Measurements from ENCODE around the gene MYO1E.

MYO1E gene

GRCh38 chr15:59271595-59272201 is 101.0 kb downstream of the MYO1E start:
- no peak overlapping the region for H3K4me2 ChIP-seq (ENCODE audit: low read depth, low read length, poor library complexity, severe bottlenecking)
- H3K79me2 ChIP-seq (ENCODE audit: insufficient read depth, low read length), result peaks cover 77% of the 10 kb centered on the region
- no peaks in the 10 kb centered on the region for H3K27me3 ChIP-seq (ENCODE audit: low read length)
- peaks cover 40% of the 10 kb centered on the region for H3K36me3 ChIP-seq (ENCODE audit: low read length)
- peaks cover 45% of the 10 kb centered on the region for H3F3A ChIP-seq (ENCODE audit: insufficient read depth)
- H3K4me3 ChIP-seq (ENCODE audit: insufficient read depth, low read length, poor library complexity, severe bottlenecking), result no peak overlapping the region
- no peaks in the 10 kb centered on the region for H3K9me2 ChIP-seq (replicated peaks; ENCODE audit: insufficient read depth, low read length)
- TF ChIP-seq CTCF (IDR thresholded peaks at IDR 0.05; ENCODE audit: insufficient read depth, low read length, poor library complexity, severe bottlenecking) (no peak), EZH2phosphoT487 (conservative IDR thresholded peaks at IDR 0.05; ENCODE audit: low read length) (no peak)
- H3K27ac ChIP-seq (ENCODE audit: low read depth, low read length), result no peak overlapping the region
- peaks cover 48% of the 10 kb centered on the region for H4K20me1 ChIP-seq (ENCODE audit: low read depth, low read length)
- H3K9me3 ChIP-seq (ENCODE audit: insufficient read depth, low read length), result no peaks in the 10 kb centered on the region
- no peak overlapping the region for H3K9ac ChIP-seq (ENCODE audit: low read length)
- no peak overlapping the region for H2AFZ ChIP-seq (ENCODE audit: low read depth, low read length, severe bottlenecking)

GRCh38 chr15:59268852-59269407 is 103.7 kb downstream of the MYO1E start:
- TF ChIP-seq CTCF (IDR thresholded peaks at IDR 0.05; ENCODE audit: insufficient read depth, low read length, poor library complexity, severe bottlenecking) (no peak), EZH2phosphoT487 (conservative IDR thresholded peaks at IDR 0.05; ENCODE audit: low read length) (no peak)
- Histone ChIP-seq H3K4me3 (ENCODE audit: insufficient read depth, low read length, poor library complexity, severe bottlenecking) (no peak overlapping the region), H3F3A (ENCODE audit: insufficient read depth) (peaks cover 52% of the 10 kb centered on the region), H3K4me2 (ENCODE audit: low read depth, low read length, poor library complexity, severe bottlenecking) (no peak overlapping the region), H3K9me2 (replicated peaks; ENCODE audit: insufficient read depth, low read length) (no peaks in the 10 kb centered on the region), H3K79me2 (ENCODE audit: insufficient read depth, low read length) (peaks cover 66% of the 10 kb centered on the region), H3K27ac (ENCODE audit: low read depth, low read length) (no peak overlapping the region), H3K27me3 (ENCODE audit: low read length) (no peaks in the 10 kb centered on the region), H2AFZ (ENCODE audit: low read depth, low read length, severe bottlenecking) (no peak overlapping the region), H3K9me3 (ENCODE audit: insufficient read depth, low read length) (no peaks in the 10 kb centered on the region), H4K20me1 (ENCODE audit: low read depth, low read length) (peaks cover 24% of the 10 kb centered on the region; the same call in 1 of the 2 replicates), H3K9ac (ENCODE audit: low read length) (no peak overlapping the region), H3K36me3 (ENCODE audit: low read length) (peaks cover 56% of the 10 kb centered on the region)

GRCh38 chr15:59268168-59268851 is 104.4 kb downstream of the MYO1E start:
- no peaks in the 10 kb centered on the region for H3K9me2 ChIP-seq (replicated peaks; ENCODE audit: insufficient read depth, low read length)
- TF ChIP-seq EZH2phosphoT487 (conservative IDR thresholded peaks at IDR 0.05; ENCODE audit: low read length) (no peak), CTCF (IDR thresholded peaks at IDR 0.05; ENCODE audit: insufficient read depth, low read length, poor library complexity, severe bottlenecking) (no peak)
- no peak overlapping the region for H3K27ac ChIP-seq (ENCODE audit: low read depth, low read length)
- no peaks in the 10 kb centered on the region for H3K9me3 ChIP-seq (ENCODE audit: insufficient read depth, low read length)
- H3F3A ChIP-seq (ENCODE audit: insufficient read depth), result peaks cover 58% of the 10 kb centered on the region
- peaks cover 24% of the 10 kb centered on the region; the same call in 1 of the 2 replicates for H4K20me1 ChIP-seq (ENCODE audit: low read depth, low read length)
- no peak overlapping the region for H3K4me2 ChIP-seq (ENCODE audit: low read depth, low read length, poor library complexity, severe bottlenecking)
- H3K79me2 ChIP-seq (ENCODE audit: insufficient read depth, low read length), result peaks cover 66% of the 10 kb centered on the region
- H3K4me3 ChIP-seq (ENCODE audit: insufficient read depth, low read length, poor library complexity, severe bottlenecking), result no peak overlapping the region
- peaks cover 62% of the 10 kb centered on the region for H3K36me3 ChIP-seq (ENCODE audit: low read length)
- H3K27me3 ChIP-seq (ENCODE audit: low read length), result no peaks in the 10 kb centered on the region
- no peak overlapping the region for H2AFZ ChIP-seq (ENCODE audit: low read depth, low read length, severe bottlenecking)
- no peak overlapping the region for H3K9ac ChIP-seq (ENCODE audit: low read length)
